HEK293T (cell line): ENCODE data around the gene TCERG1L.

Source experiments
- ELF4 ChIP-seq: fragments of 450-650 bp; IDR thresholded peaks from 2 replicates; pipeline ENCODE4 v1.6.1; 2017; ENCODE audit warnings: antibody characterized with exemption
- FOXK2 ChIP-seq: fragments of 450-650 bp; IDR thresholded peaks from 2 replicates; pipeline ENCODE4 v1.6.1; 2016; ENCODE audit warnings: mild to moderate bottlenecking
- FOXM1 ChIP-seq: fragments of 450-650 bp; IDR thresholded peaks from 2 replicates; pipeline ENCODE4 v1.6.1; 2017; ENCODE audit warnings: mild to moderate bottlenecking, borderline replicate concordance
- SUZ12 ChIP-seq: fragments of 450-650 bp; IDR thresholded peaks from 2 replicates; pipeline ENCODE4 v1.6.1; 2016; ENCODE audit warnings: mild to moderate bottlenecking
- ZNF384 ChIP-seq: fragments of 450-650 bp; IDR thresholded peaks from 2 replicates; pipeline ENCODE4 v1.6.1; 2016

- no peak for TF ChIP-seq FOXM1
- no peak for TF ChIP-seq ZNF384
- TF ChIP-seq SUZ12: no peak
- no peak for TF ChIP-seq FOXK2
- TF ChIP-seq ELF4: no peak
Observed at GRCh38 chr10:131224106-131224505, 87.4 kb downstream of the TCERG1L start.
